ENCODE measurements around the gene MLXIPL.
"Not testable (repeated sequence)": the region's sequence is repeated elsewhere in the genome, so short reads cannot be mapped to it uniquely, and the experiment has no call there.

MLXIPL gene

GRCh38 chr7:73644688-73645286, 20.5 kb upstream of the MLXIPL start:
- no peak for DNase-seq

GRCh38 chr7:73642834-73643233, 18.5 kb upstream of the MLXIPL start:
- no peak for DNase-seq

GRCh38 chr7:73638911-73639310, 14.6 kb upstream of the MLXIPL start:
- DNase-seq = no peak

GRCh38 chr7:73635428-73636200, 11.3 kb upstream of the MLXIPL start:
- DNase-seq = no peak

GRCh38 chr7:73633844-73634243, 9.5 kb upstream of the MLXIPL start:
- DNase-seq = no peak

- DNase-seq = no peak
Observed at GRCh38 chr7:73633323-73633722, 9.0 kb upstream of the MLXIPL start.

GRCh38 chr7:73631558-73631957, 7.2 kb upstream of the MLXIPL start:
- DNase-seq = no peak

GRCh38 chr7:73628504-73628903, 4.2 kb upstream of the MLXIPL start:
- no peak for DNase-seq

GRCh38 chr7:73626814-73627213, 2.5 kb upstream of the MLXIPL start:
- no peak for DNase-seq

- DNase-seq = no peak
Observed at GRCh38 chr7:73625276-73625675, 954 bp upstream of the MLXIPL start.

GRCh38 chr7:73624669-73625001, 313 bp upstream of the MLXIPL start:
- DNase-seq = no peak

- DNase-seq = no peak
Observed at GRCh38 chr7:73622909-73623797, 1.2 kb downstream of the MLXIPL start.

- no peak for DNase-seq
Observed at GRCh38 chr7:73622527-73622908, 1.8 kb downstream of the MLXIPL start.

- DNase-seq = no peak
Observed at GRCh38 chr7:73621168-73622063, 2.9 kb downstream of the MLXIPL start.

GRCh38 chr7:73619394-73619793, 4.9 kb downstream of the MLXIPL start:
- not testable (repeated sequence) for DNase-seq

GRCh38 chr7:73618538-73618937, 5.8 kb downstream of the MLXIPL start:
- no peak for DNase-seq

- not testable (repeated sequence) for DNase-seq
Observed at GRCh38 chr7:73617520-73617919, 6.8 kb downstream of the MLXIPL start.

- DNase-seq = no peak
Observed at GRCh38 chr7:73615886-73616285, 8.4 kb downstream of the MLXIPL start.

- DNase-seq = not testable (repeated sequence)
Observed at GRCh38 chr7:73614937-73615336, 9.4 kb downstream of the MLXIPL start.

- no peak for DNase-seq
Observed at GRCh38 chr7:73613954-73614735, 10.2 kb downstream of the MLXIPL start.

GRCh38 chr7:73612598-73613269, 11.6 kb downstream of the MLXIPL start:
- DNase-seq = no peak
